Motor neuron (in vitro differentiated cells): ENCODE results near the gene CCDC81. TPM values are rescaled to one million over a fixed set of nuclear protein-coding genes. Genes with fewer than 3 reads are reported as not detected.
"Not testable (repeated sequence)": the region's sequence is repeated elsewhere in the genome, so short reads cannot be mapped to it uniquely, and the experiment has no call there.

Experiments
- ATAC-seq, 8 experiments: fragments of 200-7000 bp; cut with Tn5 transposase; replicated peaks in 6 of 8; 2 replicates each; pipeline ENCODE4 v1.8.0; 2021; ENCODE audit warnings: mild to moderate bottlenecking in 8 of 8, moderate library complexity in 8 of 8
- H3K27ac ChIP-seq, 2 donors: fragments of 250-450 bp; sonication (Bioruptor Pico); 2 replicates each; pipeline ENCODE4 v1.9.0; 2021; ENCODE audit warnings: antibody characterized with exemption in 2 of 2, mild to moderate bottlenecking in 2 of 2, moderate library complexity in 1 of 2
- H3K4me1 ChIP-seq, 2 donors: fragments of 250-450 bp; sonication (Bioruptor Pico); replicated peaks in 1 of 2; 2 replicates each; pipeline ENCODE4 v1.6.1; 2021; ENCODE audit warnings: antibody characterized with exemption in 2 of 2, mild to moderate bottlenecking in 2 of 2, moderate library complexity in 1 of 2
- H3K4me3 ChIP-seq, 5 donors: fragments of 250-450 bp; sonication (Bioruptor Pico); 2 replicates each; pipeline ENCODE4 v1.9.0; 2021; ENCODE audit warnings: antibody characterized with exemption in 5 of 5, mild to moderate bottlenecking in 5 of 5, moderate library complexity in 4 of 5
- WGBS, 10 experiments: fragments of 450-650 bp; shearing (Covaris generic); methylation state at CpG; one replicate each; pipeline ENCODE4 v1.0.0; 2022; 5-methylcytosine and 5-hydroxymethylcytosine counted together
- in situ Hi-C, 9 experiments: fragments of 400-800 bp; cut with MboI; loops; one replicate each; pipeline ENCODE4 v1.15.0; 2021; ENCODE audit warnings: low sequenced_read_pairs in 9 of 9, low pct_unique_long_range_greater_than_20kb in 2 of 9; ENCODE audit not compliant: unreplicated experiment in 9 of 9
- total RNA-seq, 8 experiments: library from RNA; unstranded; fragments of 300-600 nt; gene quantifications; 2 replicates each; pipeline versions ENCODE4 v1.2.3 to v1.2.4, GENCODE V29; 2022

The CCDC81 gene
- total RNA-seq, 8 experiments from 2014 or later: 0.92 to 15.6 (median 2.1) TPM

DNA sequence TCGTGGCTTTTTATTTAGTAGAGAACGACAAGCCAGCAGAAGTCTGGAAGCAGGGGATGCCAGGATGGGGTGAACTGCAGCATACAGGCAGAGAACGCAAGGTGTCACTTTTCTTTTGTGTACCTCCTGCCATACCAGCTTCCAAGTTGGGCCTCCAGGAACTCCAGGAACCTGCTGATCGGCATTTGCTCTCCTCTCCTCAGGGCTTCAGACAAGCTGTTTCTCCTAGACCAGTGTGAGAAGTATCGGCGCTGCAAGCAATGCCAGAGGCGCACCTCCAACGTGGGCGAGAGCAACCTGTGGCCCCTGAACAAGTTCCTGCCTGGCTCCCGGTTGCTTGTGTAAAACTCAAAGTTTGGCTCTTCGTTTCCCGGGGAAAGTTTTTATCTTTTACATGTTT lies 47.7 kb downstream of the CCDC81 start:
- Histone ChIP-seq H3K4me3 (no peak overlapping the region), H3K4me1 (no peaks in the 10 kb centered on the region), H3K27ac (no peak overlapping the region)
- no peak for ATAC-seq
- in situ Hi-C loops: no loop called here
- WGBS, 10 experiments: 8 to 90% (median 79%) methylated on average over 1 to 11 of the region's 12 CpGs; no CpG with 5 or more reads in 3 of the 10 experiments

DNA sequence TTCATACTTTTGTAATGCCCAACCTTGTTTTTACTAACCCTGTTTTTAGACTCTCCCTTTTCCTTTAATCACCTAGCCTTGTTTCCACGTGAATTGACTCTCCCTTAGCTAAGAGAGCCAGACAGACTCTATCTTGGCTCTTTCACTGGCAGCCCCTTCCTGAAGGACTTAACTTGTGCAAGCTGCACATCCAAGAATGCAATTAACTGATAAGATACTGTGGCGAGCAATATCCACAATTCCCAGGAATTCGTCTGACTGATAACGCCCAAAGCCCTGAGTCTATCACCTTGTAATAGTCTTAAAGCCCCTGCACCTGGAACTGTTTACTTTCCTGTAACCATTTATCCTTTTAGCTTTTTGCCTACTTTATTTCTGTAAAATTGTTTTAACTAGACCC lies 48.8 kb downstream of the CCDC81 start:
- WGBS, 10 experiments: 58 to 83% (median 67%) methylated on average over 1 to 4 of the region's 4 CpGs; no CpG with 5 or more reads in 3 of the 10 experiments
- H3K27ac ChIP-seq, ATAC-seq, H3K4me1 ChIP-seq, in situ Hi-C loops, H3K4me3 ChIP-seq: not testable (repeated sequence)

DNA sequence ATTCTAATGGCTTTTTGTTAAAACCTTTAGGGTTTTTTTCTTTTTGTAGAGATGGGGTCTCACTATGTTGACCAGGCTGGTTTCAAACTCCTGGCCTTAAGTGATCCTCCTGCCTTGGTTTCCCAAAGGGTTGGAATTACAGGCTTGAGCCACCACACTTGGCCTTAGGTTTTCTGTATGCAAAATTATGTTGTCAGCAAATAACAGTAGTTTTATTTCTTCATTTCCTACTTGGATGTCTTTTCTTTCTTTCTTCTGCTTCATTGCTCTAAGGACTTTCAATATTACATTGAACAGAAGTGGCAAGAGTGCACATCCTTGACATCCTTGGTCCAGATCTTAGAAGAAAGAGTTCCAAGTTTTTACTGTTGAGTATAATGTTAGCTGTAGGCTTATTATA lies 52.8 kb downstream of the CCDC81 start:
- in situ Hi-C loops: no loop called here
- H3K4me1 ChIP-seq: no peaks in the 10 kb centered on the region
- no peak overlapping the region for H3K27ac ChIP-seq
- H3K4me3 ChIP-seq: no peak overlapping the region
- ATAC-seq: no peak

DNA sequence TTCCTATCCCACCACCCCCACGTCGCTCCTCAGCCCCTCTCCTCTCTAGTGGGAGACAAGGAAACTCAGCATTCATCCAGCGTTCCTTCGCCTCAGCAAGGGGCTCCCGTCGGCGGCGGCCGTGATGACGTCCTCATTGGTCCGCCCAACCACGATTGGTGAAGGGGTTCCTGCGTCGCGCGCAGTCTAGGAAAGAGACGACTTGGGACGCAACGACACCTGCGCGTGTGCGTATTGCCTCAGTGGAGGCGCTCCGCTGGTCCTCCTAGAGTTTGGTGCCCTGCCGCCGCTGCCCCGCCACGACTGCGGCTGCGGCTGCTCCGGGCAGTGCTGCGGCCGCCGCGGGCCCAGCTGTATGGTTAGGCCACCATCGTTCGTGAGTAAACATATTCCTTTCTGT lies 56.6 kb downstream of the CCDC81 start:
- in situ Hi-C loops: no loop called here

DNA sequence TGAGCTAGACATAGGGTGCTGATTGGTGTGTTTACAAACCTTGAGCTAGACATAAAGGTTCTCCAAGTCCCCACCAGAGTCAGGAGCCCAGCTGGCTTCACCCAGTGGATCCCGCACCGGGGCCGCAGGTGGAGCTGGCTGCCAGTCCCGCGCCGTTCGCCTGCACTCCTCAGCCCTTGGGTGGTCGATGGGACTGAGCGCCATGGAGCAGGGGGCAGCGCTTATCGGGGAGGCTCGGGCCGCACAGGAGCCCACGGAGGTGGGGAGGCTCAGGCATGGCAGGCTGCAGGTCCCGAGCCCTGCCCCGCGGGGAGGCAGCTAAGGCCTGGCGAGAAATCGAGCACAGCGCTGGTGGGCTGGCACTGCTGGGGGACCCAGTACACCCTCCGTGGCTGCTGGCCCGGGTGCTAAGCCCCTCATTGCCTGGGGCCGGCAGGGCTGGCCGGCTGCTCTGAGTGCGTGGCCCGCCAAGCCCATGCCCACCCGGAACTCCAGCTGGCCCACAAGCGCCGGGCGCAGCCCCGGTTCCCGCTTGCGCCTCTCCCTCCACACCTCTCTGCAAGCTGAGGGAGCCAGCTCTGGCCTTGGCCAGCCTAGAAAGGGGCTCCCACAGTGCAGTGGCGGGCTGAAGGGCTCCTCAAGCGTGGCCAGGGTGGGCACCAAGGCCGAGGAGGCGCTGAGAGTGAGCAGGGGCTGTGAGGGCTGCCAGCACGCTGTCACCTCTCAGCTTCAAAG lies 58.8 kb downstream of the CCDC81 start:
- 53 to 100% (median 96%) methylated on average over 2 to 8 of the region's 38 CpGs; no CpG with 5 or more reads in 6 of the 10 experiments for WGBS, 10 experiments
- H3K4me3 ChIP-seq, H3K4me1 ChIP-seq, ATAC-seq, in situ Hi-C loops, H3K27ac ChIP-seq: not testable (repeated sequence)

More for the DNA sequence above, 56.6 kb downstream of the CCDC81 start:
- H3K4me3 ChIP-seq: no peak overlapping the region
- H3K27ac ChIP-seq: no peak overlapping the region
- WGBS, 10 experiments: 60 to 98% (median 91%) methylated on average over 1 to 16 of the region's 37 CpGs; no CpG with 5 or more reads in 3 of the 10 experiments
- no peak for ATAC-seq
- no peaks in the 10 kb centered on the region for H3K4me1 ChIP-seq

DNA sequence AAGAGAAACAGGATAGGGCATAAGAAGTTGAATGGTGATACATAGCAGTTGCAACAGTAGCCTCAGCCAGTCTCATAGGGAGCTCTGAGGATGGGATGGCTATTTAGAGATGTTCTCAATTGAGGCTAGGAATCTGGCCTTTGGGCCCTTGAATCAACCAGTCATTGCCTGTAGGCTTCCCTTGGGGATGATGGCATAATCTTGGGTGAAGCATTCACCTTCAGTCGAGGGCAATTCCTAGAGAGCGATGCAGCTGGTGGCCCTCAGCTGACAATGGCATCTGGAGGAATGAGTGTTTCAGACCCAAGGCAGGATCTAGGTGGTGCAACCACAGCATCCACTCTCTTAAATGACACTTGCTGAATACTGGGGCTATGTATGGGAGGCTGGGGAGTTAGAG lies 61.0 kb downstream of the CCDC81 start:
- no peak for ATAC-seq

DNA sequence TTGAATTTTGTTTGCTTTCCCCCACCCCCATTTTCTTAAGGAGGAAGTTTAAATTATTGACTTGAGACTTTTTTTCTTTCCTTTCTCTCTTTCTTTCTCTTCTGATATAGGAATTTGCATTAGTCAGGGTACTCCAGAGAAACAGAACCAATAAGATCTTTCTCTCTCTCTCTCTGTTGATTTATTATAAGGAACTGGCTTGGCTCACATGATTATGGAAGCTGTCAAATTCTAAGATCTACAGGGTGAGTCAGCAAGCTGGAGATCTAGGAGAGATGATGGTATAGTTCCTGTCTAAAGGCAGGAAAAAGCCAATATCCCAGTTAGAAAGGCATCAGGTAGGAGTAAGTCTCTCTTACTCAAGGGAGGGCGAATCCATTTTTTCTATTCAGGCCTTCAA lies 64.0 kb downstream of the CCDC81 start:
- Histone ChIP-seq H3K4me1 (peaks cover 0 to 3% of the 10 kb centered on the region in 2 donors), H3K27ac (no peak overlapping the region), H3K4me3 (no peak overlapping the region)
- in situ Hi-C loops: no loop called here
- WGBS, 10 experiments: 89 to 100% (median 100%) methylated on average over 1 of the region's 1 CpG; no CpG with 5 or more reads in 2 of the 10 experiments
- peak in 7 of 8 experiments; percentile 10 to 97 (median 92) for ATAC-seq

More for the DNA sequence above, 61.0 kb downstream of the CCDC81 start:
- in situ Hi-C loops: no loop called here
- H3K4me1 ChIP-seq: peaks cover 0 to 3% of the 10 kb centered on the region in 2 donors
- WGBS, 10 experiments: 80 to 100% (median 100%) methylated on average over 1 to 2 of the region's 2 CpGs; no CpG with 5 or more reads in 7 of the 10 experiments
- no peak overlapping the region for H3K27ac ChIP-seq
- no peak overlapping the region for H3K4me3 ChIP-seq

DNA sequence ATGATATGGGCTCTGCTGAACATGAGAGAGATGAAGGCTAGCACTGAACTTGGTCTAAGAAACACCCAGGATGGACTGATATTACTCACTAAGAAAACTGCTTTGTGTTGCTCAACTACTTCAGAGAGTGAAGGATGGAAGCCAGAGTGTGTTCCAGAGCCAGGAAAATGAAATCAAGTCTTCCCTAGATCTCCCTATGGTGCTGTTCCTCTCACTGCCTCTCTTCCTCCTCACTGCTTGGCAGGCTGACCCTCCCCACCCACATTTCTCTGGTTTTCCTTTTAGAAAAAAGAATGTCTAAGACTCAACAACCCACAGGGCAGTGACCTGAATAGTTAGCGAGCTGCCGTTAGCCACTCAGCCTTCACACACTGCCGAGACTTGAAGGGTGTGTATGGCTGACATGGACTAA lies 65.6 kb downstream of the CCDC81 start:
- WGBS, 10 experiments: 13 to 100% (median 88%) methylated on average over 1 to 3 of the region's 3 CpGs; no CpG with 5 or more reads in 4 of the 10 experiments
- peaks cover 0 to 3% of the 10 kb centered on the region in 2 donors for H3K4me1 ChIP-seq
- peak in 2 of 8 experiments; percentile 31 to 54 for ATAC-seq
- H3K27ac ChIP-seq: no peak overlapping the region
- H3K4me3 ChIP-seq: no peak overlapping the region
- in situ Hi-C loops: no loop called here

DNA sequence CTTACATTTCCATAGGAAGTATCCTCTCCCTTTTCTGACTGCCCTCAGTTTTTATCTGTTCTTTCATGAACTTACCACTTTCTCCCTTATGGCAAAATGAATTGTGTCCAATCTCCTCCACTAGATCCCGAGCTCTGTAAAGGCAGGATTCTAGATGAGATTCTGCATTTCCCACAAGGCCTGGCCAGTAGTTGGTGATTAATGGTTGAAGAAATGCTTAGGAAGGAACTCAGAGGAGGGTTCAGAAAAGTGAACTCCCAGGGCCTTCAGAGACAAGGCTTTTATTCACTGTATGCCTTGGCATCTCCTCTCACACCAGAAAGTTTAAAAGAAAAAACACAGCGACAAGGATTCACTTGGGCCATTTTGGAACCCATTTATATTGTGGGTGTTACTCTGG lies 66.2 kb downstream of the CCDC81 start:
- no peak for ATAC-seq
- no peak overlapping the region for H3K27ac ChIP-seq
- no peak overlapping the region for H3K4me3 ChIP-seq
- H3K4me1 ChIP-seq: peaks cover 0 to 3% of the 10 kb centered on the region in 2 donors
- 20 to 100% (median 81%) methylated on average over 1 to 2 of the region's 2 CpGs; no CpG with 5 or more reads in 4 of the 10 experiments for WGBS, 10 experiments
- in situ Hi-C loops: no loop called here

DNA sequence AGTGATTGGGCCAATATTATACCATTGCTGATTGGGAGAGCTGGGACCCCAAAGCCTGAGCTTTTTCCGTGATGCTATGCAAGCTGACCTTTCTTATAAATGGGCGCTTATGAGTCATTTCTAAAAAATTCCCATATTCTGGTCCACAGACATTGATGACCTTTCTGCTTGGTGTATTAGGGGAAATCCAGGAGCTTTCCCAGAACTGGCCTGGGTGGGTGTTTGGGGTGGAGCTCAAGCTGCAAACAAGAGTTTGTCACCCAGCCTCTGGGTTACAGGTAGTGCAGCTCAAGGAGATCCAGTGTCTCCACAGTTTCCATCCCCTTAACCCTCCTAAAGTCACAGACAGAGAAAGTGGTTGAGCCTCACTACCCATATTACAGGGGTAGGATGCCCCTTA lies 67.7 kb downstream of the CCDC81 start:
- 50 to 100% (median 100%) methylated on average over 1 to 2 of the region's 2 CpGs; no CpG with 5 or more reads in 5 of the 10 experiments for WGBS, 10 experiments
- peak in 2 of 8 experiments; percentile 49 to 63 for ATAC-seq
- H3K27ac ChIP-seq: no peak overlapping the region
- no peak overlapping the region for H3K4me3 ChIP-seq
- H3K4me1 ChIP-seq: peaks cover 0 to 3% of the 10 kb centered on the region in 2 donors
- in situ Hi-C loops: no loop called here

DNA sequence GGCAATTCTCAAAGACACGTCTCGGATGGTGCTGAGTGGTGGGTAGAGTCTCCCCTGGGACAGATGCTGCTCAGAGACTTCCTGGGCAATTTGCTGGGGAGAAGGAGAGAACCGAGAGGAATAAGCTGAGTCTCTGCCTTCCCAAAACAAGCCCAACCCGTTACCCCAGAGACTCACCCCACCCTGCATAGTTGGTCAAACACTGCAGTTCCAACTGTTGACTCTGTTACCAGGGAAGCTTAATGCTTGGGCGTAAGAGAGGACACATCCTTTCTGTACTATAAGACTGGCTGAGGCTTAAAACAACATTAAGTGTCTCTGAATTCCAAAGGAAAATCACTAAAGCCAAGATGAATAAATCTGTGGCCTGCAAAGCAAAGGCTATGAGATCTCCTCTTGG lies 68.1 kb downstream of the CCDC81 start:
- ATAC-seq: peak in 4 of 8 experiments; percentile 24 to 90 (median 61)
- in situ Hi-C loops: no loop called here
- WGBS, 10 experiments: 72 to 100% (median 90%) methylated on average over 1 to 5 of the region's 5 CpGs; no CpG with 5 or more reads in 3 of the 10 experiments
- Histone ChIP-seq H3K4me1 (peaks cover 0 to 3% of the 10 kb centered on the region in 2 donors), H3K4me3 (no peak overlapping the region), H3K27ac (no peak overlapping the region)

DNA sequence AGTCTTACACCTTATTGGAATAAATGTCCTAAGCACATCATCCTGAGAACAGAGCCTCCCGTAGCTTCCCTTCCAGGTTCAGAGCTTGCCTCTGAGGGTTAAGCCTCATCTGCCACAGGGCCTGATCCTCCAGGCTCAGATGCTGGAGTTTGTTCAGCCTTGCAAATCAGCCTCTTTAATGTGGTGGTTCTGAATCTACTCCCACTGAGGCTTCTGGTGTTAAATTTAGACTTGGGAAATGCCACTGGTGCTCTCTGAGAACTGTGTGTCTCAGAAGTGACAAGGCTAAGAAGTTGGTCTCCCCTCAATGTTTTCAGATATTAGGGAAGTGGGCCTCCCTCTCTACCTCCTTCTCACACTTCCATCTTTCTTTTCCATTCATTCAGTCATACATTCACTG lies 68.7 kb downstream of the CCDC81 start:
- H3K4me1 ChIP-seq: peaks cover 0 to 3% of the 10 kb centered on the region in 2 donors
- in situ Hi-C loops: no loop called here
- H3K4me3 ChIP-seq: no peak overlapping the region
- 60% methylated on average over 1 of the region's 1 CpG; no CpG with 5 or more reads in 9 of the 10 experiments for WGBS, 10 experiments
- H3K27ac ChIP-seq: no peak overlapping the region
- ATAC-seq: no peak

DNA sequence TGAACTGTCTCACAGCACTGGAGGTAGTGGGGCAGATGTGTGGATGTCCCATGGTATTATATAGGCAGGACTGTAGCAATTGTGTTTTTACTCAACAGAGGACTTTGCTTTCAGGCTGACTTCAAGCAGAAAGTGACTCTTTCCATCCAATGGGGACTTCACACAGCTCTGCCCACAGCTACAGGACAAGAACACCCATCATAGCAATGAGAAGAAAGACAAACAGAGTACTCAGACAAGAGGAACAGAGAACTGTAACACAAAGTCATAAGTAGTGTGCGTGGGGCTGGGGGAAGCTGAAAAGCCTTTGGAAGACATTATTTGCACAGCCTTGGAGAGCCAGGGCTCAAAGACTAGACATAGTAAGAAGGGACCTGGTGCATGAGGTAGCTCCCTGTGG lies 70.3 kb downstream of the CCDC81 start:
- WGBS, 10 experiments: 91 to 100% (median 100%) methylated on average over 1 of the region's 1 CpG; no CpG with 5 or more reads in 6 of the 10 experiments

More for the DNA sequence above, 70.3 kb downstream of the CCDC81 start:
- in situ Hi-C loops: no loop called here
- H3K27ac ChIP-seq: no peak overlapping the region
- ATAC-seq: no peak
- H3K4me1 ChIP-seq: no peaks in the 10 kb centered on the region
- no peak overlapping the region for H3K4me3 ChIP-seq
